ENCODE measurements around the gene CARD8. TPM values are rescaled to one million over a fixed set of nuclear protein-coding genes. Genes with fewer than 3 reads are reported as not detected.

Gene CARD8
- total and polyA plus RNA-seq, 10 of the 15 experiments (the other 5 are each of a cell fraction or from before 2014, with no cell fraction given) = 39.8 to 69.8 (median 46.1) TPM

- SMC1A ChIA-PET (ENCODE audit: uncharacterized antibody, unreplicated experiment) = interaction anchor here (0.6 to 1.1 kb wide), 3 partner anchors 33 to 163 kb away, joined by 3 read pairs; no protein-coding TSS in a partner anchor
- DNase-seq (ENCODE audit: low read depth, low spot score) (no peak), FAIRE-seq (peak; percentile 64), ATAC-seq (peak; percentile 56)
- peaks cover 36% of the 10 kb centered on the region for H3K79me2 ChIP-seq (ENCODE audit: control insufficient read depth, insufficient read depth, low read length)
- intact Hi-C loops (cut with micrococcal nuclease; ENCODE audit: unreplicated experiment) (no loop called here), in situ Hi-C loops (cut with MboI) (no loop called here)
- peak overlapping the region; percentile 96 for H3K9ac ChIP-seq (ENCODE audit: control insufficient read depth, insufficient read depth, low read length)
- H4K20me1 ChIP-seq (ENCODE audit: control insufficient read depth, insufficient read depth) = peaks cover 4% of the 10 kb centered on the region; the same call in 1 of the 2 replicates
- no peaks in the 10 kb centered on the region; a peak in 2 of 4 replicates for H3K36me3 ChIP-seq (ENCODE audit: control insufficient read depth in 2 of 2, insufficient read depth in 2 of 2, low read length in 1 of 2)
- peak overlapping the region; percentile 99 for H3K4me3 ChIP-seq
- peak overlapping the region; percentile 56 for H3K4me2 ChIP-seq (ENCODE audit: control insufficient read depth, insufficient read depth)
- H3K27me3 ChIP-seq (replicated peaks in 1 of 2; ENCODE audit: control insufficient read depth in 2 of 2, insufficient read depth in 2 of 2, low read length in 1 of 2) = no peaks in the 10 kb centered on the region
- H3K4me1 ChIP-seq (ENCODE audit: control insufficient read depth, insufficient read depth, low read length) = peaks cover 19% of the 10 kb centered on the region
- TF ChIP-seq, protein P1, sequence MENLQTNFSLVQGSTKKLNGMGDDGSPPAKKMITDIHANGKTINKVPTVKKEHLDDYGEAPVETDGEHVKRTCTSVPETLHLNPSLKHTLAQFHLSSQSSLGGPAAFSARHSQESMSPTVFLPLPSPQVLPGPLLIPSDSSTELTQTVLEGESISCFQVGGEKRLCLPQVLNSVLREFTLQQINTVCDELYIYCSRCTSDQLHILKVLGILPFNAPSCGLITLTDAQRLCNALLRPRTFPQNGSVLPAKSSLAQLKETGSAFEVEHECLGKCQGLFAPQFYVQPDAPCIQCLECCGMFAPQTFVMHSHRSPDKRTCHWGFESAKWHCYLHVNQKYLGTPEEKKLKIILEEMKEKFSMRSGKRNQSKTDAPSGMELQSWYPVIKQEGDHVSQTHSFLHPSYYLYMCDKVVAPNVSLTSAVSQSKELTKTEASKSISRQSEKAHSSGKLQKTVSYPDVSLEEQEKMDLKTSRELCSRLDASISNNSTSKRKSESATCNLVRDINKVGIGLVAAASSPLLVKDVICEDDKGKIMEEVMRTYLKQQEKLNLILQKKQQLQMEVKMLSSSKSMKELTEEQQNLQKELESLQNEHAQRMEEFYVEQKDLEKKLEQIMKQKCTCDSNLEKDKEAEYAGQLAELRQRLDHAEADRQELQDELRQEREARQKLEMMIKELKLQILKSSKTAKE (IDR thresholded peaks at IDR 0.05; ENCODE audit: low read depth, poor library complexity, severe bottlenecking) = no peak
- peak in 1 of 2 experiments; percentile 60; a peak in 1 of 3 replicates for TF ChIP-seq EGR1 (IDR thresholded peaks at IDR 0.05; ENCODE audit: borderline replicate concordance in 1 of 2, low read depth in 2 of 2, low read length in 2 of 2)
- BruUV-seq (replicated peaks) = no TSS peak
- H2AFZ ChIP-seq (ENCODE audit: control insufficient read depth, low read depth, low read length) = peak overlapping the region; percentile 99
- peak overlapping the region; percentile 99; the same call in 1 of the 2 replicates for H3K27ac ChIP-seq (ENCODE audit: control insufficient read depth, insufficient read depth)
- H3K9me3 ChIP-seq (replicated peaks; ENCODE audit: control insufficient read depth, insufficient read depth, low read length) = no peaks in the 10 kb centered on the region
- WGBS (ENCODE audit: insufficient coverage, insufficient replicate concordance, low lambda C conversion rate, missing lambda C conversion rate) = 0% methylated on average over 2 of the region's 15 CpGs
- POLR2A ChIA-PET = interaction anchor here (0.6 to 1.0 kb wide), 8 partner anchors 34 to 1165 kb away, joined by 3 to 6 read pairs (median 3); partner anchors contain the start of gene CARD8
- CTCF ChIA-PET = interaction anchor here (0.7 to 1.1 kb wide), 2 partner anchors 17 to 34 kb away, joined by 3 read pairs; no protein-coding TSS in a partner anchor
- RAD21 ChIA-PET (ENCODE audit: unreplicated experiment) = interaction anchor here (0.6 to 1.3 kb wide), 10 partner anchors 18 to 820 kb away, joined by 3 to 6 read pairs (median 4); partner anchors contain the start of genes CARD8, DHX34 and KDELR1
Observed at GRCh38 chr19:48169578-48169938, 86.2 kb downstream of the CARD8 start.

DNA sequence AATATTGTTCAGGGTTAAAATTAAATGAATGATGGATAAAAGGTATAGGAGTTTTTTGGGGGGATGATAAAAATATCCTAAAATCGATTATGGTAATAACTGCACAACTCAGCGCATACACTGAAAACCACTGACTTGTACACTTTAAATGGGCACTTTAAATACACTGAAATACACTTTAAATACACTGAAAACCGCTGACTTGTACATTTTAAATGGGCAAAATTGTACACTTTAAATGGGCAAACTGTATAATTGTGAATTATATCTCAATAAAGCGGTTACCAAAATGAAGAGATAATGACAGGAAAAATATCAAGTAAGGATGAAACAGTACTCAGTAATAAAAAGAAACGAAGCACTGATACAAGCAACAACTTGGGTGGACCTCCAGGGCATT, 87.0 kb downstream of the CARD8 start:
- Histone ChIP-seq H3K4me3 (peak overlapping the region; percentile 70; the same call in 1 of the 2 replicates), H3K27me3 (replicated peaks in 1 of 2; ENCODE audit: control insufficient read depth in 2 of 2, insufficient read depth in 2 of 2, low read length in 1 of 2) (no peaks in the 10 kb centered on the region), H3K4me1 (ENCODE audit: control insufficient read depth, insufficient read depth, low read length) (peaks cover 15% of the 10 kb centered on the region), H2AFZ (ENCODE audit: control insufficient read depth, low read depth, low read length) (peak overlapping the region; percentile 45; the same call in 1 of the 2 replicates), H3K9me3 (replicated peaks; ENCODE audit: control insufficient read depth, insufficient read depth, low read length) (no peaks in the 10 kb centered on the region), H3K27ac (ENCODE audit: control insufficient read depth, insufficient read depth) (no peak overlapping the region), H3K79me2 (ENCODE audit: control insufficient read depth, insufficient read depth, low read length) (peaks cover 36% of the 10 kb centered on the region), H3K36me3 (ENCODE audit: control insufficient read depth in 2 of 2, insufficient read depth in 2 of 2, low read length in 1 of 2) (peaks cover 3% of the 10 kb centered on the region in 2 experiments; a peak in 3 of 4 replicates), H3K9ac (ENCODE audit: control insufficient read depth, insufficient read depth, low read length) (no peak overlapping the region), H3K4me2 (ENCODE audit: control insufficient read depth, insufficient read depth) (peak overlapping the region; percentile 56; the same call in 1 of the 2 replicates), H4K20me1 (ENCODE audit: control insufficient read depth, insufficient read depth) (peaks cover 4% of the 10 kb centered on the region; the same call in 1 of the 2 replicates)
- no peak for TF ChIP-seq YBX1 (IDR thresholded peaks at IDR 0.05)
- no peak for TF ChIP-seq DPF2 (IDR thresholded peaks at IDR 0.05)
- TF ChIP-seq NR2C1 (IDR thresholded peaks at IDR 0.05) = no peak
- no peak for TF ChIP-seq NFYB (IDR thresholded peaks at IDR 0.05; ENCODE audit: insufficient read depth, low read depth, low read length)
- in situ Hi-C loops (cut with MboI) = no loop called here
- SMC1A ChIA-PET (ENCODE audit: uncharacterized antibody, unreplicated experiment) = no interaction called here
- ATAC-seq (no peak), DNase-seq (ENCODE audit: low read depth, low spot score) (no peak), FAIRE-seq (no peak)
- CTCF ChIA-PET = interaction anchor here (1.1 to 1.2 kb wide), 2 partner anchors 16 to 35 kb away, joined by 3 read pairs; no protein-coding TSS in a partner anchor
- intact Hi-C loops (cut with micrococcal nuclease; ENCODE audit: unreplicated experiment) = no loop called here
- WGBS (ENCODE audit: insufficient coverage, insufficient replicate concordance, low lambda C conversion rate, missing lambda C conversion rate) = 86% methylated on average over 5 of the region's 5 CpGs
- RAD21 ChIA-PET (ENCODE audit: unreplicated experiment) = interaction anchor here (1.3 kb wide), 1 partner anchor 35 kb away, joined by 6 read pairs; no protein-coding TSS in a partner anchor
- POLR2A ChIA-PET = interaction anchor here (1.0 kb wide), 1 partner anchor 156 kb away, joined by 3 read pairs; no protein-coding TSS in a partner anchor
- no TSS peak for BruUV-seq (replicated peaks)

All from GM12878 (cell line).